H1 (cell line): ENCODE data around the gene SPACDR. TPM values are rescaled to one million over a fixed set of nuclear protein-coding genes. Genes with fewer than 3 reads are reported as not detected.
A peak's percentile ranks its signal among the peaks of the same experiment; 100 is the strongest.

Experiments
- BACH1 ChIP-seq: IDR thresholded peaks from 2 replicates; pipeline ENCODE4 v1.6.1; 2012; ENCODE audit warnings: low read length, improper control_type of control experiment
- CTBP2 ChIP-seq: IDR thresholded peaks from 2 replicates; pipeline ENCODE4 v1.7.0; 2011; ENCODE audit warnings: borderline replicate concordance, mild to moderate bottlenecking, moderate library complexity, mixed read lengths, low read length; ENCODE audit not compliant: insufficient read depth, insufficient read length
- EZH2 ChIP-seq: fragments of 200-600 bp; sonication (generic); IDR thresholded peaks from 2 replicates; pipeline ENCODE4 v1.7.1; 2012; ENCODE audit warnings: low read depth, mild to moderate bottlenecking, moderate library complexity, low read length, inconsistent platforms; ENCODE audit not compliant: severe bottlenecking
- GABPA ChIP-seq: IDR thresholded peaks from 2 replicates; pipeline ENCODE4 v1.6.1; 2011; ENCODE audit warnings: mild to moderate bottlenecking, low read length, moderate library complexity, borderline replicate concordance; ENCODE audit not compliant: insufficient read depth
- JUND ChIP-seq: IDR thresholded peaks from 2 replicates; pipeline ENCODE4 v1.6.1; 2011; ENCODE audit warnings: mild to moderate bottlenecking, improper control_type of control experiment, low read length
- KDM1A ChIP-seq: fragments of 200-600, 300-600 bp; sonication (generic); IDR thresholded peaks from 2 replicates; pipeline ENCODE4 v1.7.1; 2016; ENCODE audit warnings: mild to moderate bottlenecking, low read length, borderline replicate concordance
- NANOG ChIP-seq: IDR thresholded peaks from 2 replicates; pipeline ENCODE4 v1.6.1; 2011; ENCODE audit warnings: low read length, low read depth, mild to moderate bottlenecking, inconsistent platforms; ENCODE audit not compliant: insufficient read depth, poor library complexity, severe bottlenecking
- POLR2AphosphoS5 ChIP-seq: IDR thresholded peaks from 2 replicates; pipeline ENCODE4 v1.6.1; 2011; ENCODE audit warnings: low read depth, low read length
- TAF1 ChIP-seq: IDR thresholded peaks from 2 replicates; pipeline ENCODE4 v1.6.1; 2011; ENCODE audit warnings: mild to moderate bottlenecking, low read depth, low read length
- TEAD4 ChIP-seq: IDR thresholded peaks from 2 replicates; pipeline ENCODE4 v1.6.1; 2012; ENCODE audit warnings: low read depth, low read length, inconsistent platforms, mixed read lengths
- polyA plus RNA-seq, 7 experiments: library from polyadenylated mRNA; depleted of rRNA in 3 of 7; stranded (reverse) in 5 of 7; unstranded in 2 of 7; fragments of >200 nt in 5 of 7; fragments of 200-250 nt in 2 of 7; gene quantifications; 1 replicate in 5 of 7; 2 replicates in 1 of 7; 4 replicates in 1 of 7; pipeline versions ENCODE4 v1.2.1 to v1.2.3, GENCODE V29; 2011 to 2013; ENCODE audit warnings: missing spikeins in 2 of 7, mixed read lengths in 2 of 7
- total RNA-seq: library from RNA; stranded (reverse); fragmentation: NEBNext Ultra II Directional; extraction: Animal tissue kit (Norgen Biotek cat#: 25700); gene quantifications from 2 replicates; pipeline ENCODE4 v1.2.1, GENCODE V29; 2021
- TF ChIP-seq, protein P1 (sequence below): fragments of 300-600 bp; sonication (generic); IDR thresholded peaks from 2 replicates; pipeline ENCODE4 v1.7.1; 2012; ENCODE audit warnings: low read length, moderate library complexity, mild to moderate bottlenecking, inconsistent platforms; ENCODE audit not compliant: insufficient replicate concordance

The SPACDR gene
- total and polyA plus RNA-seq, 2 of the 8 experiments (the other 6 are each of a cell fraction or from before 2014, with no cell fraction given), result 0.26 TPM; not detected in 1

- TF ChIP-seq GABPA, result 0 out of 2 replicates have a peak, but pooled peaks have one; percentile 32
- no peak for TF ChIP-seq EZH2
- TF ChIP-seq NANOG, result no peak
- TF ChIP-seq, protein P1, sequence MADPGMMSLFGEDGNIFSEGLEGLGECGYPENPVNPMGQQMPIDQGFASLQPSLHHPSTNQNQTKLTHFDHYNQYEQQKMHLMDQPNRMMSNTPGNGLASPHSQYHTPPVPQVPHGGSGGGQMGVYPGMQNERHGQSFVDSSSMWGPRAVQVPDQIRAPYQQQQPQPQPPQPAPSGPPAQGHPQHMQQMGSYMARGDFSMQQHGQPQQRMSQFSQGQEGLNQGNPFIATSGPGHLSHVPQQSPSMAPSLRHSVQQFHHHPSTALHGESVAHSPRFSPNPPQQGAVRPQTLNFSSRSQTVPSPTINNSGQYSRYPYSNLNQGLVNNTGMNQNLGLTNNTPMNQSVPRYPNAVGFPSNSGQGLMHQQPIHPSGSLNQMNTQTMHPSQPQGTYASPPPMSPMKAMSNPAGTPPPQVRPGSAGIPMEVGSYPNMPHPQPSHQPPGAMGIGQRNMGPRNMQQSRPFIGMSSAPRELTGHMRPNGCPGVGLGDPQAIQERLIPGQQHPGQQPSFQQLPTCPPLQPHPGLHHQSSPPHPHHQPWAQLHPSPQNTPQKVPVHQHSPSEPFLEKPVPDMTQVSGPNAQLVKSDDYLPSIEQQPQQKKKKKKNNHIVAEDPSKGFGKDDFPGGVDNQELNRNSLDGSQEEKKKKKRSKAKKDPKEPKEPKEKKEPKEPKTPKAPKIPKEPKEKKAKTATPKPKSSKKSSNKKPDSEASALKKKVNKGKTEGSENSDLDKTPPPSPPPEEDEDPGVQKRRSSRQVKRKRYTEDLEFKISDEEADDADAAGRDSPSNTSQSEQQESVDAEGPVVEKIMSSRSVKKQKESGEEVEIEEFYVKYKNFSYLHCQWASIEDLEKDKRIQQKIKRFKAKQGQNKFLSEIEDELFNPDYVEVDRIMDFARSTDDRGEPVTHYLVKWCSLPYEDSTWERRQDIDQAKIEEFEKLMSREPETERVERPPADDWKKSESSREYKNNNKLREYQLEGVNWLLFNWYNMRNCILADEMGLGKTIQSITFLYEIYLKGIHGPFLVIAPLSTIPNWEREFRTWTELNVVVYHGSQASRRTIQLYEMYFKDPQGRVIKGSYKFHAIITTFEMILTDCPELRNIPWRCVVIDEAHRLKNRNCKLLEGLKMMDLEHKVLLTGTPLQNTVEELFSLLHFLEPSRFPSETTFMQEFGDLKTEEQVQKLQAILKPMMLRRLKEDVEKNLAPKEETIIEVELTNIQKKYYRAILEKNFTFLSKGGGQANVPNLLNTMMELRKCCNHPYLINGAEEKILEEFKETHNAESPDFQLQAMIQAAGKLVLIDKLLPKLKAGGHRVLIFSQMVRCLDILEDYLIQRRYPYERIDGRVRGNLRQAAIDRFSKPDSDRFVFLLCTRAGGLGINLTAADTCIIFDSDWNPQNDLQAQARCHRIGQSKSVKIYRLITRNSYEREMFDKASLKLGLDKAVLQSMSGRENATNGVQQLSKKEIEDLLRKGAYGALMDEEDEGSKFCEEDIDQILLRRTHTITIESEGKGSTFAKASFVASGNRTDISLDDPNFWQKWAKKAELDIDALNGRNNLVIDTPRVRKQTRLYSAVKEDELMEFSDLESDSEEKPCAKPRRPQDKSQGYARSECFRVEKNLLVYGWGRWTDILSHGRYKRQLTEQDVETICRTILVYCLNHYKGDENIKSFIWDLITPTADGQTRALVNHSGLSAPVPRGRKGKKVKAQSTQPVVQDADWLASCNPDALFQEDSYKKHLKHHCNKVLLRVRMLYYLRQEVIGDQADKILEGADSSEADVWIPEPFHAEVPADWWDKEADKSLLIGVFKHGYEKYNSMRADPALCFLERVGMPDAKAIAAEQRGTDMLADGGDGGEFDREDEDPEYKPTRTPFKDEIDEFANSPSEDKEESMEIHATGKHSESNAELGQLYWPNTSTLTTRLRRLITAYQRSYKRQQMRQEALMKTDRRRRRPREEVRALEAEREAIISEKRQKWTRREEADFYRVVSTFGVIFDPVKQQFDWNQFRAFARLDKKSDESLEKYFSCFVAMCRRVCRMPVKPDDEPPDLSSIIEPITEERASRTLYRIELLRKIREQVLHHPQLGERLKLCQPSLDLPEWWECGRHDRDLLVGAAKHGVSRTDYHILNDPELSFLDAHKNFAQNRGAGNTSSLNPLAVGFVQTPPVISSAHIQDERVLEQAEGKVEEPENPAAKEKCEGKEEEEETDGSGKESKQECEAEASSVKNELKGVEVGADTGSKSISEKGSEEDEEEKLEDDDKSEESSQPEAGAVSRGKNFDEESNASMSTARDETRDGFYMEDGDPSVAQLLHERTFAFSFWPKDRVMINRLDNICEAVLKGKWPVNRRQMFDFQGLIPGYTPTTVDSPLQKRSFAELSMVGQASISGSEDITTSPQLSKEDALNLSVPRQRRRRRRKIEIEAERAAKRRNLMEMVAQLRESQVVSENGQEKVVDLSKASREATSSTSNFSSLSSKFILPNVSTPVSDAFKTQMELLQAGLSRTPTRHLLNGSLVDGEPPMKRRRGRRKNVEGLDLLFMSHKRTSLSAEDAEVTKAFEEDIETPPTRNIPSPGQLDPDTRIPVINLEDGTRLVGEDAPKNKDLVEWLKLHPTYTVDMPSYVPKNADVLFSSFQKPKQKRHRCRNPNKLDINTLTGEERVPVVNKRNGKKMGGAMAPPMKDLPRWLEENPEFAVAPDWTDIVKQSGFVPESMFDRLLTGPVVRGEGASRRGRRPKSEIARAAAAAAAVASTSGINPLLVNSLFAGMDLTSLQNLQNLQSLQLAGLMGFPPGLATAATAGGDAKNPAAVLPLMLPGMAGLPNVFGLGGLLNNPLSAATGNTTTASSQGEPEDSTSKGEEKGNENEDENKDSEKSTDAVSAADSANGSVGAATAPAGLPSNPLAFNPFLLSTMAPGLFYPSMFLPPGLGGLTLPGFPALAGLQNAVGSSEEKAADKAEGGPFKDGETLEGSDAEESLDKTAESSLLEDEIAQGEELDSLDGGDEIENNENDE, result no peak
- no peak for TF ChIP-seq TEAD4
- no peak for TF ChIP-seq POLR2AphosphoS5
- peak; percentile 64 for TF ChIP-seq CTBP2
- TF ChIP-seq TAF1, result no peak
- TF ChIP-seq KDM1A, result peak; percentile 4; the same call in 1 of the 2 replicates
- TF ChIP-seq BACH1, result no peak
- TF ChIP-seq JUND, result 0 out of 2 replicates have a peak, but pooled peaks have one; percentile 9
Measured at GRCh38 chr7:100483090-100483721, 19.1 kb upstream of the SPACDR start (continued).
